Activated naive CD8-positive, alpha-beta T cell treated with anti-CD3 and anti-CD28 coated beads for 36 hours (primary cell): Measurements from ENCODE around the gene PCED1B. TPM values are rescaled to one million over a fixed set of nuclear protein-coding genes. Genes with fewer than 3 reads are reported as not detected.

Source experiments
- DNase-seq: peaks from one replicate; pipeline ENCODE4 v3.0.0; 2021
- H3K27ac Mint-ChIP-seq: one replicate; pipeline ENCODE4 v1.8.0; 2022; ENCODE audit warnings: mild to moderate bottlenecking, moderate library complexity, mixed read lengths
- H3K27me3 Mint-ChIP-seq: one replicate; pipeline ENCODE4 v1.8.0; 2022; ENCODE audit warnings: mild to moderate bottlenecking, mixed read lengths
- H3K36me3 Mint-ChIP-seq: one replicate; pipeline ENCODE4 v1.8.0; 2021; ENCODE audit warnings: mild to moderate bottlenecking, mixed read lengths
- H3K4me1 Mint-ChIP-seq: one replicate; pipeline ENCODE4 v1.8.0; 2021; ENCODE audit warnings: mixed read lengths
- H3K4me3 Mint-ChIP-seq: one replicate; pipeline ENCODE4 v1.8.0; 2022; ENCODE audit warnings: mild to moderate bottlenecking, moderate library complexity, mixed read lengths
- H3K9me3 Mint-ChIP-seq: one replicate; pipeline ENCODE4 v1.8.0; 2022; ENCODE audit warnings: mixed read lengths
- total RNA-seq, 2 experiments: library from RNA; stranded (reverse); gene quantifications; one replicate each; pipeline ENCODE4 v1.2.3, GENCODE V29; 2021

PCED1B gene
- total RNA-seq, 2 experiments from 2014 or later, result 117 TPM

GRCh38 chr12:47097276-47097896 lies 18.0 kb downstream of the PCED1B start:
- H3K4me1 Mint-ChIP-seq, result peaks cover 21% of the 10 kb centered on the region
- peaks cover 10% of the 10 kb centered on the region for H3K36me3 Mint-ChIP-seq
- H3K27me3 Mint-ChIP-seq, result no peaks in the 10 kb centered on the region
- no peak for DNase-seq
- H3K27ac Mint-ChIP-seq, result no peak overlapping the region
- no peak overlapping the region for H3K4me3 Mint-ChIP-seq
- H3K9me3 Mint-ChIP-seq, result peaks cover 3% of the 10 kb centered on the region

GRCh38 chr12:47098099-47098498 lies 18.7 kb downstream of the PCED1B start:
- H3K9me3 Mint-ChIP-seq, result peaks cover 3% of the 10 kb centered on the region
- H3K4me1 Mint-ChIP-seq, result peaks cover 20% of the 10 kb centered on the region
- no peaks in the 10 kb centered on the region for H3K27me3 Mint-ChIP-seq
- no peak for DNase-seq
- no peak overlapping the region for H3K27ac Mint-ChIP-seq
- no peak overlapping the region for H3K4me3 Mint-ChIP-seq
- H3K36me3 Mint-ChIP-seq, result peaks cover 10% of the 10 kb centered on the region

DNA sequence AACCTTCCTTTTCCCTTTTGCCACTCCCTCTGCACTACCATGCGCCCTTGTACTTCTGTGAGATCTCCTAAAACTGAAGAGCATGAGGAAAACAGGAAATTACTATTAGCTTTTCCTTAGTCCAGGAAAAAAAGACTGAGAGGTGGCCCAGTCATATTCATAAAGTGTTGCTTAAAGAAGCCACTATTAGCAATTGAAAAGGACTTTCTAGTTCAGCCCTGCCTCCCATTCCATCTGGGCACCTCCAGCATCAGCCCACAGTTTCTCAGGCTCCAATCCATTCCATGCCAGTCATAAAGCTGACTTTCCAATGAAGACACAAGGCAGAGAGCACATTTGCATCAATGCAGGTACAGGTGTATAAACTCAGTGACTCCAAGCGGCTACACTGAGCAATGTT lies 20.2 kb downstream of the PCED1B start:
- Mint-ChIP-seq H3K36me3 (peaks cover 8% of the 10 kb centered on the region), H3K4me1 (peaks cover 20% of the 10 kb centered on the region), H3K9me3 (peaks cover 3% of the 10 kb centered on the region), H3K27me3 (no peaks in the 10 kb centered on the region), H3K27ac (no peak overlapping the region), H3K4me3 (no peak overlapping the region)
- DNase-seq, result no peak

- peaks cover 8% of the 10 kb centered on the region for H3K36me3 Mint-ChIP-seq
- peaks cover 3% of the 10 kb centered on the region for H3K9me3 Mint-ChIP-seq
- no peak for DNase-seq
Measured at GRCh38 chr12:47100160-47100559, 20.7 kb downstream of the PCED1B start.

GRCh38 chr12:47102406-47102805 lies 23.0 kb downstream of the PCED1B start:
- Mint-ChIP-seq H3K4me1 (peaks cover 19% of the 10 kb centered on the region), H3K36me3 (peaks cover 9% of the 10 kb centered on the region), H3K27me3 (no peaks in the 10 kb centered on the region), H3K4me3 (no peak overlapping the region), H3K9me3 (no peaks in the 10 kb centered on the region), H3K27ac (no peak overlapping the region)
- no peak for DNase-seq

More at GRCh38 chr12:47100160-47100559, 20.7 kb downstream of the PCED1B start:
- Mint-ChIP-seq H3K27ac (no peak overlapping the region), H3K4me1 (peaks cover 16% of the 10 kb centered on the region), H3K27me3 (no peaks in the 10 kb centered on the region), H3K4me3 (no peak overlapping the region)

GRCh38 chr12:47102845-47103651 lies 23.6 kb downstream of the PCED1B start:
- Mint-ChIP-seq H3K4me1 (peaks cover 19% of the 10 kb centered on the region), H3K36me3 (peaks cover 11% of the 10 kb centered on the region), H3K27ac (no peak overlapping the region), H3K4me3 (no peak overlapping the region), H3K27me3 (no peaks in the 10 kb centered on the region), H3K9me3 (no peaks in the 10 kb centered on the region)
- no peak for DNase-seq

DNA sequence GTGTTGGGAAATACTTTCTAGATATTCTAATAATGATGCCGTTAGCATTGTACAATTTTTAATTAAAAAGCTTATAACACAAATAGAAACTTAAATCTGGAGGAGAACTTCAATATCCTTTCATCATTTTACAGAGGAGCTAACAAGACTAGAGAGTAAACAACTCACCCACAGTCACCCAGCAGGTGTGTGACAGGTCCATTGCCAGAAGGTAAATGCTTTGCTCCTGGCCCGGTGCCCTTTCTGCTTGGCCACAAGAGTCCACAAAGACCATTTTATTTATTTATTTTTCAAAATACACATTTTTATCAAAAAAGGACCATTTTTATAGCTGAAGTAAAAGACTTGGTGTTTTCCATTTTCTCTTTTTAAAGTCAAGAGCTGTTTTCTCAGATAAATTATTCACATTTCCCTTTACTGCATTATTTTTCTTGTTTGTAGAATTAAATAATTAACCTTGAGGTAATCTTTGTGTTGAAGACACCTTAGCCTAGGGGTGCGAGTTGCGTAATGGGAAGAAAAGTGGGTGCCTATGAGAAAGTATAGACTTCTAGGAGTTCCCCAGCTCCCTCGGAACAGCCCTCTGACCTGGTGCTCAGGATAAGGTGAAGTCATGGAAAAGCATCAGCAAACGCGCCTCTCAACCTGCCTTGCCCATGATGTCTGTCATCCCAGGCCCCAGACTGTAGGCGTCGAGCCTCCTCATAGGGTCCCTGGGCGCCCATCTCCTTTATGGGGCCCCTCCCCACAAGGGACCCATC lies 26.7 kb downstream of the PCED1B start:
- Mint-ChIP-seq H3K36me3 (peaks cover 34% of the 10 kb centered on the region), H3K27ac (no peak overlapping the region), H3K4me3 (no peak overlapping the region), H3K4me1 (peaks cover 33% of the 10 kb centered on the region), H3K9me3 (no peaks in the 10 kb centered on the region), H3K27me3 (no peaks in the 10 kb centered on the region)
- DNase-seq, result no peak

- H3K36me3 Mint-ChIP-seq, result peaks cover 35% of the 10 kb centered on the region
Measured at GRCh38 chr12:47107446-47107845, 28.0 kb downstream of the PCED1B start.

DNA sequence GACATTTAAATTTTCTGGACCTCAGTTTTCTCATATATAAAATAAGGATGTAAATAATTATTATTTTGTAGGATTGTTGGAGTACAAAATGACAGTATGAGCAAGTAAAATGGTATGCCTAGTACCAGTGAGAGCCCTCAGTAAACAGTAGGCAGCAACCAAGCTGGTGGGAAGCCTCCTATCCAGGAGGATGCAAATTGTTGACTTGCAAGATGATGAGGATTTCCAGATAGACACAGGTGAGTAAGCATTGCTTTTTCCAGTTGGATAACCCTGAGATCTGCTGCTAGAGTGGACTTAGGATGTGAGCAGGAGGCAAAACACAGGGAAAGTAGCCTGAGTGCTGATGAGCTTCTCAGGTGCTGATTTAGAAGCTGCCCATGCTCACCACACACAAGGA lies 28.5 kb downstream of the PCED1B start:
- no peak for DNase-seq
- H3K27me3 Mint-ChIP-seq, result no peaks in the 10 kb centered on the region
- peaks cover 36% of the 10 kb centered on the region for H3K36me3 Mint-ChIP-seq
- no peaks in the 10 kb centered on the region for H3K9me3 Mint-ChIP-seq
- H3K4me3 Mint-ChIP-seq, result no peak overlapping the region
- no peak overlapping the region for H3K27ac Mint-ChIP-seq
- H3K4me1 Mint-ChIP-seq, result peaks cover 50% of the 10 kb centered on the region

More at GRCh38 chr12:47107446-47107845, 28.0 kb downstream of the PCED1B start:
- H3K27me3 Mint-ChIP-seq, result no peaks in the 10 kb centered on the region
- H3K4me1 Mint-ChIP-seq, result peaks cover 46% of the 10 kb centered on the region
- no peak overlapping the region for H3K27ac Mint-ChIP-seq
- H3K9me3 Mint-ChIP-seq, result no peaks in the 10 kb centered on the region
- no peak for DNase-seq
- H3K4me3 Mint-ChIP-seq, result no peak overlapping the region

GRCh38 chr12:47110011-47110541 lies 30.7 kb downstream of the PCED1B start:
- Mint-ChIP-seq H3K36me3 (peaks cover 36% of the 10 kb centered on the region), H3K4me3 (no peak overlapping the region), H3K4me1 (peaks cover 51% of the 10 kb centered on the region), H3K27ac (no peak overlapping the region), H3K9me3 (no peaks in the 10 kb centered on the region), H3K27me3 (no peaks in the 10 kb centered on the region)
- no peak for DNase-seq

DNA sequence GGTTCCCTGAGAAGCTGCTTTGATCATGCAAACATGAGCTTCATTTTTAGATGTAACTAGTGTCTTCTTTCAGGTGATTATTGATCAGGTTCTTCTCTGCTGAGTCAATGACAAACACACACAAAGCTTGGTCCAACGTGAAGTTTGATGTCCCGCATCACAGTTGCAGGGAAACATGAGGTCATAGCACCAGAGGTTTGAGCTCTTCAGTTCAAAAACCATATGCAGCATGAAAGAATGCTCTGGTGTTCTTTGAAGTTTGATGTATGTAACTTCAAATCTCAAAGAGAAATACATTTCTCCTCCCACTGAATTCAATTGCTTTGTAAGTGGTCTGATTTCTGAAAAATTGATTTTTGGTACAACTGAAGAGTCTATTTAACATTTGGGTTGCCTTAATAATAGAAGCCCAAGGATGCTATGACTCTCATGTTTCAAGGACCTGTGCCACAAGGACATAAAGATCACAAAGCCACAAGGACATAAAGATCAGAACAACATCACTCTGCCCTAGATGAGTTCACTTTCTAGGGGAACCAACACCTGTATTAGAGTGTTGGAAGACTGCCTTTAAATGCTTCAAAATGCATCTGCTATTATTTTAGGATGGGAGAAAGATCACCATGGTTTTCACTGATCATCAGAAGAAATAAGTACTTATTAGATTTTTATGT lies 31.4 kb downstream of the PCED1B start:
- Mint-ChIP-seq H3K4me3 (no peak overlapping the region), H3K9me3 (no peaks in the 10 kb centered on the region), H3K4me1 (peaks cover 44% of the 10 kb centered on the region), H3K27me3 (no peaks in the 10 kb centered on the region), H3K36me3 (peaks cover 38% of the 10 kb centered on the region), H3K27ac (peak overlapping the region; percentile 78)
- DNase-seq, result no peak

DNA sequence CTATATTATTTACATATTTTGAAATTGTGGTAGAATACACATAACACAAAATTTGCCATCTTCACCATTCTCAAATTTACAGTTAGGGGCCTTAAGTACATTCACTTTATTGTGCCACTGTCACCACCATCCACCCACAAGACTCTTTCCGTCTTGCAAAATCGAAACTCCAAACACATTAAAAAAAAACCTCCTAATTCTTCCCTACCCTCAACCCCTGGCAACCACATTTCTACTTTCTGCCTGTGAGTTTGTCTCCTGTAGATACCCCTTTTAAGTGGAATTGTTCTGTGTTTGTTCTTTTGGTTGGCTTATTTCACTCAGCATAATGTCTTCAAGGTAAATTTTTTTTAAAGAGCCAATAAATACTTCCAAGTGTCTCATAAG lies 32.0 kb downstream of the PCED1B start:
- peaks cover 38% of the 10 kb centered on the region for H3K36me3 Mint-ChIP-seq
- no peak overlapping the region for H3K4me3 Mint-ChIP-seq
- peaks cover 49% of the 10 kb centered on the region for H3K4me1 Mint-ChIP-seq
- no peaks in the 10 kb centered on the region for H3K27me3 Mint-ChIP-seq
- no peaks in the 10 kb centered on the region for H3K9me3 Mint-ChIP-seq
- H3K27ac Mint-ChIP-seq, result peak overlapping the region; percentile 78
- DNase-seq, result peak; percentile 25

GRCh38 chr12:47111854-47112253 lies 32.4 kb downstream of the PCED1B start:
- H3K4me1 Mint-ChIP-seq, result peaks cover 46% of the 10 kb centered on the region
- no peaks in the 10 kb centered on the region for H3K9me3 Mint-ChIP-seq
- peaks cover 36% of the 10 kb centered on the region for H3K36me3 Mint-ChIP-seq
- no peaks in the 10 kb centered on the region for H3K27me3 Mint-ChIP-seq
- peak overlapping the region; percentile 78 for H3K27ac Mint-ChIP-seq
- DNase-seq, result no peak
- no peak overlapping the region for H3K4me3 Mint-ChIP-seq

GRCh38 chr12:47112679-47113078 lies 33.3 kb downstream of the PCED1B start:
- Mint-ChIP-seq H3K9me3 (peaks cover 1% of the 10 kb centered on the region), H3K27me3 (no peaks in the 10 kb centered on the region), H3K27ac (peak overlapping the region; percentile 15), H3K36me3 (peaks cover 36% of the 10 kb centered on the region), H3K4me3 (no peak overlapping the region), H3K4me1 (peaks cover 46% of the 10 kb centered on the region)
- DNase-seq, result no peak
